GM21390 (cell line): ENCODE results near the gene MED15.

Source experiments
- ATAC-seq: cut with Tn5 transposase; IDR thresholded peaks from one replicate; pipeline ENCODE4 v1.9.1; 2021; ENCODE audit not compliant: unreplicated experiment

MED15 gene

DNA sequence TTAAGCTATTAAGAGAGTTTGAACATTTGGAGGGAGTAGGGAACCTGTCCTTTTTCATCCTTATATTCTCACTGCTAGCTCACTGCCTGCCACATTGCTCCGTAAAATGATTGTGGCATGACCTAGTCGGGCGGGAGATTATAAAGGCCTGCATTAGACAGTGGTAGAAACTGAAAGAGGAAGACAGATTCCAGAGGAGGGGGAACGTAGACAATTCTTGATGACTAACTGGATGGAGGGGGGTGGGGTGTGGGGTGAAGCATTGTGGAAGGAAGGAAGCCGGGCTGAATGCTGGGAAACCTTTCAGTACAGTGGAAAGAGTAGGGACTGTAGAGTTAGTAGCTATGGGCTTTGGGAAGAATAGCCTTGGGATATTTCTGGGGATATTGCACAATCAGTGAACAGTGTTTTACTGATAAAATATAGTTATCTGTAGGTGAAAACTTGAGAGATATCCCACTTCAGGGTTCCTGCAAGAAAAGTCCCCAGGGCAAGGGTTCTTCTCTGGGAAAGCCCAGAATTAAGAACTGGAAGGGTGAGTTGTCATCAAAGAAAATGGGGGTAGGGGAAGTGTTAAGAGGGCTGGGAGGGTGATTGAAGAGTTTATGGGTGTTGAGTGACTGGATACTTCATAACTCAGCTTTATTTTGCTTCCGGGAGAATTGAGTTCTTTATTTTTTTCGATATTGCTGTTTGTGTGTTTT lies 2.1 kb downstream of the MED15 start:
- ATAC-seq, result no peak

DNA sequence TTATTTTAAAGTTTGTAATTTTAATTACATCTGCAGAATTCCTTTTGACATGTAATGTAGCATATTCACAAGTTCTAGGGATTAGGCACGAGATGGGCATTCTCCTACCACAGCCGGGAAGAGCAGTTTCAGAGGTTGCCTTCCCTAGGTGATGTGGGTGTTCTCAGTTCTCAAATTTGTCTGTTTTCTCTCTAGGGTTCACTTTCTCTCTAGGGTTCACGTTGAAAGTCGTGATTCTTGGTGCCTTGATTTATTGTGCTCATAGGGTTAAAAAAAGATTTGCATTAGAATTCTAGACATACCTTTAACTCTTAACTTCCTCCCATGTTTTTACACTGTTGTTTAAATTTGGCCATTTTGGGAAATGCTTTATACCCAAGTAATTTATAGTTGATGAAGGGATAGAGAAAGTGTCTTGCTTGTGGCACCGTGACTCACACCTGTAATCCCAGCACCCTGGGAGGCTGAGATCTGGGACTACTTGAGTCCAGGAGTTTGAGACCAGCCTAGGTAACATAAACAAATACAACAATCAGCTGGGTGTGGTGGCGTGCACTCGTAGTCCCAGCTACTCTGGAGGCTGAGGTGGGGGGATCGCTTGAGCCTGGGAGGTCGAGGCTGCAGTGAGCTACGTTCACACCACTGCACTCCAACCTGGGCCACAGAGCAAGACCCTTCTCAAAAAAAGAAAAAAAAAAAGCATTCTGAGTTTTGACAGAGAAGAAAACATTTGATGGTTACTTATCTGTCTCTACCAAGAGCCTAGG lies 3.6 kb downstream of the MED15 start:
- no peak for ATAC-seq

DNA sequence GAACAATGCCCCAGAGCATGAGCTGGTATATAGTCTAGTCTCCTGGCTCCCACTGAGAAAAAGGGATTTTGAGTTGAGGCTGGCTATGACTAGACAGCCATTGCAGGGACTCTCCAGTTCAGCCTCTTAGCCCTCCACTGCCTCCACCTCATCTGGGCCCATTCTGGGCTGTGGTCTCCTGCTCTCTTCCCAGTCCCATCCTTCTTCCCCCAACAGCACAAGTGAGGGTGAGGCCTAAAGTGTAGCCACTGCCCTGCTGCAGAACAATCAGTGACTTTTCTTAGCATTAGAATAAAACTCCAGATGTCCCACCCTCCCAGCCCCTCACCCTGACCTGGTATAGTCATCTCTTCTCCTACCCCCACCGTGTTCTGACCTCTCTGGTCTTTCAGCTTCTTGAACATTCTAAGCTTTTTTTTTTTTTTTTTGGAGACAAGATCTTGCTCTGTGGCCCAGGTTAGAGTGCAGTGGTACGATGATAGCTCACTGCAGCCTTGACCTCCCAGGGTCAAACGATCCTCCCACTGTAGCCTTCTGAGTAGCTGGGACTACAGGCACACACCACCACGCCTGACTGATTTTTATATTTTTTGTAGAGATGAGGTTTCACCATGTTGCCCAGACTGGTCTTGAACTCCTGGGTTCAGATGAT lies 4.3 kb downstream of the MED15 start:
- no peak for ATAC-seq

DNA sequence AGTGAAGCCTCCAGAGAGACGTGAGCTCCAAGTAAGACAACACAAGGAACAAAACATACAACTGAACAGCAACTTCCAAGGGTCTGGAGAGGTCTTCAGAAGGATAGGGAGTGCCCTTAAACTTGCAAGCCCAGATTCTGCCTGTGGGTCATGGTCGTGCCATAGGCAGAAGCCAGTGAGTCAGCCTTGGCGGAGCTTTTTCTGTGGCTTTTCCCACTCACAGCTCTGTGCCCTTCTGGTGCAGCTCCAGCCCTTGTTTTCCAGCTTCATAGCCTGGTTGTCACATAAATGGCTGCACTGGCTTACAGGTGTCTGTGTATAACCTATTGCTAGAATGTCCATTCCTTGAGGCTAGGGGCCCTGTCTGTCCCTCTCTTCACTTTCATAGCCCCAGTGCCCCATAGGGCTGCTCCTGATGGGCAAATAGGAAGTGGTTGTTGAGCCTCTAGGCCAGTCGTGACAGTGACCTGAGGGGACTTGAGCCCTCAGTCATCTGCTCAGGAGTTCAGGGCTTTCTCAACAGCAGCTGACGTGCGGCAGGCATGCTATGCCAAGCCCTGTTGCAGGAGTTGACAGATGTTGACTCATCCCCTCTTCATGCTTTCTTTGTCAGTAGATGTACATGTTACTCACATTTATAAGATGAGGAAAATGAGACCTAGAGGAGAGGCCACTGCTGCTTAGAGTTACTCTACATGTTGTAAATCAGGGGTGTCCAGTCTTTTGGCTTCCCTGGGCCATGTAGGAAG lies 7.4 kb downstream of the MED15 start:
- no peak for ATAC-seq

DNA sequence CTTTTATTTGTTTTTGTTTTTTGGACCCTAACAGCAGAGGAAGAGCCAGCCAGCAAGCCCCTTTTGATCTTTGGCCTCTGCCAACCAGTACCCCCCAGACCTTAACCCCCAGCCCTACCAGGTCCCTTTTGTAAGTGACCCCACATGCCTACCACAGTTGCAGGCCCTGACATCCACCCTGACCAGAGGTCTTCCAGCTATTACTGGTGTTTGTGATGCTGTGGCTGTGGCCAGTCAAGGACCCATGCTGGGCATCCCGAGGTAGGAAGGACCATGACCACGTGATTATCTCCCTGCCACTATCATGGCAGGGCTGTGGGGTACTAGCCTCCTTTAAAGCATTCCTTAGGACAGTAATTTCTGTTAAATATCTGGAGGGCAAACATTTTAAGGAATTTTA lies 9.0 kb downstream of the MED15 start:
- ATAC-seq, result no peak

DNA sequence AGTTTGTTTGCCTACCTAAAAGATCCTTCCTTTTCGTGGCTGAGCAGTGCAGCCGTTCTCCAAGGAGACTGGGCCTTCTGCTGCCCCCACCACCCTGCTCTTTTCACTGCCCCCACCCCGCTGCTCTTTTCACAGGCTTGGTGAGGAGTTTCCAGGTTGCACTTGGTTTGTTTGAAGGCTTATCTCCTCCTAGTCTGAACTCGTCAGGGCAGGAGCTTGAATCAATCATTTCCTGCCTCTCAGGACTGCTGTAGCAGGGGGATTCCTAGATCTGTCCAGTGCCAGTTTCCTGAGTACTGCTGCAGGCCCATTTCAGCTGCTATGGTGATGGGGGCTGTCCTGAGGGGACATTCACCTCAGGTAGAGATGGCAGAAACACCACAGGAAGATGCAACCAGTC lies 10.0 kb downstream of the MED15 start:
- ATAC-seq, result no peak

DNA sequence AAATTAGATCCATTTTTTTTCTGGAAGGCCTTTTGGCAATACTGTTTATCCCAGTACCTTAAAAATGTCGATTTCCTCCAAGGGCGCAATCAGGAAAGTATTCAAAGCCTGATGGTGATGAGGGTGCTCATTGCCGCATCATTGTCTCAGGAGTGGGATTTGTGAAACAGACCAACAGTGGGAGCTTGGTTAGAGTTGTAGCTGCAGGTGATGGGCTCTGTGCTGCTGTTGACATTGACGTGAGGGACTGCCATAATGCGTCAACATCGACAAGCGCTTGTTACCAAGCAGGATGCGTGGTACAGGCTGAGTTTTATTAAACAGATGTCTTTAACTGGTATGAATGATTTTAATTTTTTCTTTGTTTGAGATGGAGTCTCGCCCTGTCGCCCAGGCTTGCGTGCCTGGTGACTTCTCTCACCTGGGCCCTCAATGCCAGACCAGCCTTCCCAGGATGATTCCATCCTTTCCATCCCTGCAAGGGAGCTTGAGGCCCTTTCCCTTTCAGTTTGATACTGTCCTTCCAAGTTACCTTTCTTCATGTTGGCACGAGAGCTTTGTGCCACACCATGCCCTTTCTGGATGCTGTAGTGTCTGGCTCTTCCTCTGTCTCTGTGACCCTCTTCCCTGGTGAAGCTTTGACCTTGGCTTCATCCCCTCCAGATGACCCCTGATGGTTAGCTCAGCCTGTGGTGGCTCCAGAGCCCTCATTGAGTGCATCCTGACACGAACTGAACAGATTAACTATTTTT lies 10.6 kb downstream of the MED15 start:
- no peak for ATAC-seq

DNA sequence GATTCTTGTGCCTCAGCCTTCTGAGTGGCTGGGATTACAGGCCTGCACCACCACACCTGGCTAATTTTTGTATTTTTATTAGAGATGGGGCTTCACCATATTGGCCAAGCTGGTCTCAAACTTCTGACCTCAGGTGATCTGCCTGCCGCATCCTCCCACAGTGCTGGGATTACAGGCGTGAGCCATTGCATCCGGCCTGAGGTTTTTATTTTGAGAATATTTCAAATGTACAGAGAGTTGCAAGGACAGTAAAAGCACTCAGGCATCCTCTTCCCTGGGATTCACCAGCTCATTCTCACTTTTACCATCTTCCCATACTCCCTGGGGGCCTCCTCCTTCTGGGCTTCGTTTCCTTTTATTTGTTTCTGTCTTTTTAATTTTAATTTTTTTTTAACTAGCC lies 12.1 kb downstream of the MED15 start:
- ATAC-seq, result no peak

DNA sequence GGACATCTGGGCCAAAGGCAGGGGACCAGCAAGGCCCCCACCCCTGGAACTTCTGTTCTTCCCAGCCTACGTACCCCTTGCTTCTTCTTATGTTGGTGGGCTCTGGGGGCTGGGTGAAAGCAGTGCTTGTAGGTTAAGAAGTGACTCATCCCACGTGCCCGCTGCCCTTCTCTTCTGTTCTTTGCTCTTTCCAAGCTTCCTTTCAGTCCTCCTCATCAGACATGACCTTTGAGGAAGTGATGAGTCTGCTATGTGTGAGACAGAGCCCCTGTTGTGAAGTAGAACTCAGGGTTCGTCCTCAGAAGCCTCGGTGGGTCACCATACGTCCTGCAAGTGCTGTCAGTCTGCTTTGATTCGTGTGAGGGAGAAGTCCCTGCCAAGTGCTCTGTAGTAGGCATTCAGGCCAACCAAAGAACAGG lies 12.7 kb downstream of the MED15 start:
- ATAC-seq, result no peak

DNA sequence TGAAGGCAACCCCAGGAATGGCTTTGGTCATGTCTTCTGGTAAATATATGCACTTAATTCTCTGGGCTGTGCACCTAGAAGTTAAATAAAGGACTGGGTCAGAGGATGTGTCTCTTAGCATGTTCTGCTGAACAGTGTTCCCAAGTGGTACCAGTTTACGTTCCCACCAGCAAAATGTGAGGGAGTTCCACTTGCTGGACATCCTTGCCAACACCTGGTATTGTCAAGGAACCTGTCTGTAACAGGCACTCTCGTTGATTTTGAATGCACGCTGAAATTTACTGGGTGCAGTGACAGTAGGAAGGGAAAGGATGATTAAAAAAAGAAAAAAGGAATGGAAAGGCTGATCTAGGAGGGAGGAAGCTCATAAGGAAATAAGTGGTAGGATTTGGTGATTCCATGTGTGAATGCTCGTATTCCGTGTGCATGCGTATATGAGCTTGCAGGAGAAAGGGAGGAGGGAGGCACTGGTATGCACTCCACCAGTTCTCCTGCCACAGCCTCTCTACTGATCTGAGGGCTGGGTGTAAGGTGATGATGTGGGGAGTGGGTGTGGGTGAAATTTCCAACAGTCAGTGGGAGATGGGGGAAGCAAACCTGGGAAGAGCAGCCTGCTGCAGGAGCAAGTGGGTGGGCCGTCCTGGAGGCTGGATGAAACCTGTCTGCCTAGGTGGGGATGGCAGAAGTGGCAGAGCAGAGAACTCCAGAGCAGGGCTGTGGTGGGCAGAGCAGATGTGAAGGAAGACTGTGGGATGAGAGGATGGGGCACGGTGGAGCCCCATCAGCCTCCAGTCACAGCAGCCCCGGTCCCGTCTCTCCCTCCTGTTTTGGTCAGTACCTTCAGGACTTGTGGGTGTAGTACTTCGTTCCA lies 15.0 kb downstream of the MED15 start:
- no peak for ATAC-seq

DNA sequence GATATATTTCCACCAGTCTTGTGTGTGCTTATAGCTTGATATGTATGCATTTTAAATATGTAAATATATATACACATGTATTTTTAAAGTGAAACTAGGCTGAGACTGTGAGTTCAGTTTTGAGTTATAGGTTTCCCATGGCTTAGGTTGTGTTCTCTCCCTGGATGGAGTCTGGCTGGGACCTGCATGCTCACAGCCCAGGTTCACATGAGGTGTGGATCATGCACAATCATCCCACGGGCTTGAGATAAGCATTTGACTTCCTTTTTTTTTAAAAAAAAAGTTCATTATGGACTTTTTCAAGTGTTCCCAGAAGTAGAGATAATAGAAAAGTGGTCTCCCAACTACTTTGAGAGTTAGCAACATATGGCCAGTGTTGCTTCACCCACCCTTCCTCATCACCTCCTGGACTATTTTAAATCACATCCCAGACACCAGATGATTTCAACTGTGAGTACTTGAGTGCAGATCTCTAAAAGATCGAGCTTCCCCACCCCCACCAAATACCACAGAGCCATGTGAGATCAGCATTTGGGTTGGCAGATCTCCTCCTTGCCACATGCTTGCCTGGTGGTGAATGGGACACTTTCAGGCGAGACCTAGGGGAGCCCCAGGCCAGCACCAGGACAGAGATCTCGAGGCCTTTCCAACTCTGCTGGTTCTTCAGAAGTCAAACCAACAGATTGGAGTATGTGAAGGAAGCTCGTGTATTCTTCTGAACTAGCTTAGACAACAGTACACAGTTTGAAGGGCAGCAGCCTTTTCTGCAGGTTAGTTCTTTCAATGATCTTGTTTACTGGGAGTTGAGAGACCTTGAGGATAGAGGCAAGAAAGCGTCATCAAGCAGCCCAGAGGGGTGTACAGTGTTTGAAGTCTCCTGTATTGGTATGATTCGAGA lies 15.9 kb downstream of the MED15 start:
- no peak for ATAC-seq

DNA sequence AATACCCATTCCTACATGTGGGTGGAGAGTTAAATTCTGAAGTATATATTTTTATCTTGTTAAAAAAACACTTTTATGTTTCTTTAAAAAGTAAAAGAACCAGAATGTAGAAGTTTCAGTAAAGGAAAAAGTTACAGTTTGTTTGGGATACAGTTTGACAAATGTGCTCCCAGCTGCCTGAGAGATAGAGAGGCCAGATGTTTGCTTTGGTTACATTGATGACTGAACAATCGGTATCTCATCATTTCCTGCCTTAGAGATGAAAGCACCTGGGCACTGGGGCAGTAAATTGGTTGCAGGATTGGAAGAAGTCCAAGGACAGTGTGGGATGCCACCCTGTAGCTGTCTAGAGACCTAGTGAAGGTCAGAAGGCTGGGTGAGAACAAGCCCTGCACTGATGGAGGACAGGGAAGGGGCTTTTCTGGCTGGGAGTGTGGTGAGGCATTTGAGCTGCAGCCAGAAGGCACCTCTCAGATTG lies 16.6 kb downstream of the MED15 start:
- no peak for ATAC-seq

DNA sequence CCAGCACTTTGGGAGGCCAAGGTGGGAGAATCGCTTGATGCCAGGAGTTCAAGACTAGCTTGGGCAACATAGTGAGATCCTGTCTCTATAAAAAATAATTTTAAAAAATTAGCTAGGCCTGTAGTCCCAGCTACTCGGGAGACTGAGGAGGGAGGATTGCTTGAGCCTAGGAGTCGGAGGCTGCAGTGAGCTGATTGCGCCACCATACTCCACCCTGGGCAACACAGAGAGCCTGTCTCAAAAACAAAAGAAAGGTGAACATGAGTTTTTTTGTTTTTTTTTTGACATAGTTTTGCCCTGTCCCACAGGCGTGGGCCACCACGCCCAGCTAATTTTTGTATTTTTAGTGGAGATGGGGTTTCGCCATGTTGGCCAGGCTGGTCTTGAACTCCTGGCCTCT lies 17.6 kb downstream of the MED15 start:
- no peak for ATAC-seq

DNA sequence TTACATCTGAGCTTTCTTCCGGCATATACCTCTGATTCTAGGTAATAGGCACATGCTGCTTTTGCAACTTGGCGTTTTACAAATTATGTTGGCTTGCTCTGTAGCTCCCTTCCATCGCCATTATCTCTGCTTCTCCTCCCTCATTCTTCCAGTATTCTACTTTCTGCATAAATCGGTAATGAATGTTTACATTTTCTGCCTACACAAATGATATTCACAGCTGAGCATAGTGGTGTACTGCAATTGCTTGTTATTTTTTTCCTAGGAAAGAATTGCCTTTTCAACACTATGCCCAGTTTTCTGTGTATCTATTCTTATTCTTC lies 18.9 kb downstream of the MED15 start:
- no peak for ATAC-seq

DNA sequence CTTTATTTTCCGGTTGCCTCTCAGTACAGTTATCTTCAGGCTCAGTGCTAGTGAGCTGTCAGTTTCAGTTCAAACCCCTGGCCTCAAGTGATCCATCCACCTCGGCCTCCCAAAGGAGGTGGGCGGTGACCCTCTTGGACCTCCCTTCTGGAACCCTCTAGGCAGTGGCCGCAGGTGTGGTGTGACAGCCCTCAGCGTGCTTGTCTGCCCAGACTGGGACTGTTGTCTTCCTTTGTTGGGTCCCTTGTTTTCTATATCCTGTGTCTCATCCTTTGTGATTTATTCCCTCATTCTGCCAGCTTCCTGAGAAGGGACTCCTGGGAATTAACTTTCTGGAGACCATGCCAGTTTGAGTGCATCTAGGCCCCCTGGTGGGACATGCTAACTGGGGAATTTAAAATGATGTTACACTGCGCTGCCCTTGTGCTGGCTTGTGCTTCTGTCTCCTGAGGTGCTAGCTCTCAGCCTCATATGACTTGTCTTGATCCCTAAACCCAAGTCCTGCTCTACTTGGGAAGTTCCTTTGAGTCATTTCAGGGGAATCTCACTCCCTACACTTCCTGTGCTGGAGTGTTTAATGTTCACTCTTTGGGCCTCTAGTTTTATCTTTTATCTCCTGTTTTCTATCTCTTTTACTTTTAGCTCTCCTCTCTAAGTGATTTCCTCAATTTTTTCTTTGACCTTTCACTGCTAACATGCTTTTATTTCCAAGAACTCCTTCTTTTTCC lies 19.4 kb downstream of the MED15 start:
- no peak for ATAC-seq

DNA sequence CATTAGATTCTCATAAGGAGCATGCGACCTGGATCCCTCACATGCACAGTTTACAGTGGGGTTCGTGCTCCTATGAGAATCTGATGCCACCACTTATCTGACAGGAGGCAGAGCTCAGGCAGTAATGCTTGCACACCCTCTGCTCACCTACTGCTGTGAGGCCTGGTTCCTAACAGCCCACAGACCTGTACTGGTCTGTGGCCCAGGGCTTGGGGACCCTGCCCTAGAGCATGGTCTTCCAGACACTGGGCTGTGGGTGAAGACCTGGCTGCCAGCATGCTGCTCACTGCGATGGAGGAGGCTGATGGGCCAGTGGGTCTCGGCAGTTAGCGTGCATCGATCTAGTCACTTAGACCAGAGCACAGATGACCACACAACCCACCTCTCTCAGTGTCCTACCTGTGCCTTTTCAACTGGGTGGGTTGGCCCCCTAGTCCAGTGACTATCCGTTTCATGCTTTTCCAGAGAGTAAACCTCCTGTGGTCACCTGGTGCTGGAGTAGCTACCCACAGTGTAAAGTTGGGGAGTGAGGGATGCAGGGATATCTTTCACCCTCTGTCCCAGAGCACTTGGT lies 21.1 kb downstream of the MED15 start:
- ATAC-seq, result no peak

DNA sequence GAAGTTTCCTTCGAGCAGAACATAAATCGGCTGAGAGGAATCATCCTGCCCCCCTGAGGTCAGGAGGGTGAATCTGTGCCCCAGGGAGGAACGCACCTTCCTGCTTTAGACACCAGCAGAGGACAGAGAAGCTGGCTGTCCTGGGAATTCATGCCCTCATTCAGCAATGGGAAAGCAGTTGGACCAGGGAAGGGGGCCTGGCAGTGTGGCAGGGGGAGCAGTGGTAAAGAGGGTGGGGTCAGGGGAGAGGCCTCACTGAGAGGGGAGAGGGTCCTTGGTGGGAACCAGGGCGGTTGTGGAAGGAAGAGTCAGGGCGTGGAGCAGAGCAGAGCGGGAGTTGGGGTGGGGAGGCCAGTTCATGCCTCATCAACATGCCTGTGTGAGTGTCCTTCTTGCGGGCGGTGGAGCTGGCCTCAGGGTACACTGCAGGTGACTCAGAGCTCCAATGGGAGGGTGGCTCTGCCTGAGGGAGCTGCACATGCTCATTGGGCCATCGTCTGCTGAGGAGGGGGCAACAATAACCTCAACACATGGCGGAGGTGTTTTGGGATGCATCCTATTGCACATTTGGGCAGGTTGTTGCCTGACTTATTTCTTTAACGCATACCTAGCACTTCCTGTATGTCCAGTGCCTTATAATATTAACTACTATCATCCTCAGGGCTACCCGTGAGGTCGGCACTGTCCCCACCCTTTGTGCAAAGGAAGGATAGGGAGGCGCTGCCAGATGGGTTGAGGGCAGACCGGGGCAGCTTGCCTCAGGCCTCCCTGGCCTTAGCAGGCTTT lies 23.2 kb downstream of the MED15 start:
- no peak for ATAC-seq
